Neutrophil (primary cell): ENCODE measurements around the gene IL12B.

Experiments used
- H3K27ac ChIP-seq: fragments of 200-600 bp; sonication (generic); 2 replicates; pipeline ENCODE4 v1.5.1; 2016; ENCODE audit warnings: mild to moderate bottlenecking, moderate library complexity
- H3K27me3 ChIP-seq: fragments of 200-600 bp; sonication (generic); 2 replicates; pipeline ENCODE4 v1.6.0; 2016; ENCODE audit warnings: mild to moderate bottlenecking
- H3K36me3 ChIP-seq: fragments of 200-600 bp; sonication (generic); 2 replicates; pipeline ENCODE4 v1.5.1; 2017
- H3K4me1 ChIP-seq, 2 experiments: fragments of 200-600 bp in 1 of 2; sonication (generic) in 1 of 2; 1 replicate in 1 of 2; 2 replicates in 1 of 2; pipeline versions ENCODE4 v1.5.1 to v1.6.1; 2013 to 2016; ENCODE audit warnings: low read depth in 1 of 2, low read length in 1 of 2, mild to moderate bottlenecking in 1 of 2, moderate library complexity in 1 of 2; ENCODE audit not compliant: control insufficient read depth in 1 of 2, insufficient read depth in 1 of 2
- H3K4me3 ChIP-seq, 2 experiments: fragments of 200-600 bp in 1 of 2; sonication (generic) in 1 of 2; 1 replicate in 1 of 2; 2 replicates in 1 of 2; pipeline ENCODE4 v1.5.1; 2013 to 2016; ENCODE audit warnings: low read depth in 1 of 2, low read length in 1 of 2, mild to moderate bottlenecking in 1 of 2, moderate library complexity in 1 of 2
- H3K9me3 ChIP-seq: fragments of 200-600 bp; sonication (generic); 2 replicates; pipeline ENCODE4 v1.5.1; 2016
- CTCF ChIP-seq: fragments of 200-600 bp; sonication (generic); IDR thresholded peaks from 2 replicates; pipeline ENCODE4 v1.5.1; 2016; ENCODE audit warnings: antibody characterized with exemption

The IL12B gene

GRCh38 chr5:159294921-159295320 lies 35.4 kb downstream of the IL12B start:
- Histone ChIP-seq H3K9me3 (no peaks in the 10 kb centered on the region), H3K36me3 (no peaks in the 10 kb centered on the region), H3K27me3 (no peaks in the 10 kb centered on the region), H3K27ac (no peak overlapping the region), H3K4me1 (no peaks in the 10 kb centered on the region), H3K4me3 (no peak overlapping the region)
- TF ChIP-seq CTCF, result no peak

DNA sequence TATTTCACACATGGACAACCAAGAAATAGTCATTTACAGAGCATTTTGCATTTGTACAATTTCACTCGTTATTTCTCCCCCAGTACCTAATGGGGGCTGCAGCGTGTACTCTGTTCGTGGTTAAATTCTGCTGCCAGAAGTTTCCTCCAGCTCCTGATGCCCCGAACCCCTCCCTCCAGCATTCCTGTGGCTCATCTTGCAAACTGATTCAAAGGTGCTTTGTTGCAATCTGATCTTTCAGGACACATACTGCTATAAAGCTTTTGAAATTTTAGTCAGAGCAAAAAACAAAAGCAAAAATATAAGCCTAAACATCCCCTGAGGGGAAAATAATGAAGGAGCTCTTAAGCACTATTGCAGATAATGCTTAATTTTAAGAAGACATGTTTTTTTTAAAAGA lies 39.5 kb downstream of the IL12B start:
- no peak for TF ChIP-seq CTCF

GRCh38 chr5:159286420-159287035 lies 43.8 kb downstream of the IL12B start:
- Histone ChIP-seq H3K9me3 (no peaks in the 10 kb centered on the region), H3K27ac (no peak overlapping the region), H3K27me3 (no peaks in the 10 kb centered on the region), H3K4me1 (no peaks in the 10 kb centered on the region), H3K4me3 (no peak overlapping the region), H3K36me3 (peaks cover 46% of the 10 kb centered on the region)
- no peak for TF ChIP-seq CTCF

More for the DNA sequence above, 39.5 kb downstream of the IL12B start:
- peaks cover 12% of the 10 kb centered on the region for H3K36me3 ChIP-seq
- no peak overlapping the region for H3K4me3 ChIP-seq
- H3K27ac ChIP-seq, result no peak overlapping the region
- no peaks in the 10 kb centered on the region for H3K9me3 ChIP-seq
- H3K4me1 ChIP-seq, result no peaks in the 10 kb centered on the region
- no peaks in the 10 kb centered on the region for H3K27me3 ChIP-seq

DNA sequence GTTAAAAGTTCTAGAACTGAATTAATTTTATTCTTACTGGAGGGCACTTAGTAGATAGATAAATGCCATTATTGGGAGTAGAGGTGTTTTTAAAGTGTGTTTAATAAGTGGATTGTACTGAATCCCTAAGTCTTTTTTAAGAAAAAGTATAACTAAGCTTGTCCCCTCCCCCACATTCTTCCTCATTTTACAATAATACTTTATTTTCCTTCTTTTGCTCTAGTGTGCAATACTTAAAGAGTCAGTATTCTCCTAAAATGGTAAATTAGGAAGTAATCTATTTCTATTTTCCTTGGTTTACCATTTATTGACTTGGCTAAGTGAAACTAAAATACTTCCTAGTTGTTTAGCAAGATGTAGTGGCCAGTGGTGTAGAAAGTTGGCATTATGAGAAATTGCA lies 55.6 kb downstream of the IL12B start:
- H3K4me3 ChIP-seq, result no peak overlapping the region
- peaks cover 6 to 7% of the 10 kb centered on the region in 2 experiments for H3K4me1 ChIP-seq
- peak overlapping the region; percentile 25 for H3K27ac ChIP-seq
- no peaks in the 10 kb centered on the region for H3K27me3 ChIP-seq
- TF ChIP-seq CTCF, result no peak
- peaks cover 79% of the 10 kb centered on the region for H3K36me3 ChIP-seq
- no peaks in the 10 kb centered on the region for H3K9me3 ChIP-seq

DNA sequence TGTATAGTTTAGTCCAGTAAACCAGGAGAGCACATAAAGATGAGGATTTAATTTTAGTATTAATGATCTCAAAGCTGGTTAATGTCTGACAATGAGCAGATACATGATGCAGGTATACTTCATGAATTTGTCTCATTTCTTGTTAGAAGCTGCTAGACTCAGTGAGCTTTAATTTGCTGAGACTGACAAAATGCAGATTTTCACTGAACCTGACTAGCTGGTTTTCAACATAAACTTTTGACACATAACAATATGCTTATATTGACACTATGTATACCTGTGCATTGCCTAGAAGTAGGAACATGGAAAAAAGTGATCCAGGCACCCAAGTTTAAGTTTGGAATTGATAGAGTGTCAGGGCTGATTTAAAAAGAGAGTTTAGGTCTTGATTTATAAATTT lies 56.4 kb downstream of the IL12B start:
- Histone ChIP-seq H3K27me3 (no peaks in the 10 kb centered on the region), H3K4me3 (no peak overlapping the region), H3K4me1 (peaks cover 6 to 7% of the 10 kb centered on the region in 2 experiments), H3K36me3 (peaks cover 79% of the 10 kb centered on the region), H3K27ac (peak overlapping the region; percentile 25), H3K9me3 (no peaks in the 10 kb centered on the region)
- TF ChIP-seq CTCF, result no peak
